Activated naive CD4-positive, alpha-beta T cell treated with Interleukin-2 at 50 U/mL for 16 hours (primary cell): Measurements from ENCODE around the gene GET3.
A peak's percentile ranks its signal among the peaks of the same experiment; 100 is the strongest.

Experiments
- DNase-seq: peaks from one replicate; pipeline ENCODE4 v3.0.0-alpha.2; 2020

Gene GET3

DNA sequence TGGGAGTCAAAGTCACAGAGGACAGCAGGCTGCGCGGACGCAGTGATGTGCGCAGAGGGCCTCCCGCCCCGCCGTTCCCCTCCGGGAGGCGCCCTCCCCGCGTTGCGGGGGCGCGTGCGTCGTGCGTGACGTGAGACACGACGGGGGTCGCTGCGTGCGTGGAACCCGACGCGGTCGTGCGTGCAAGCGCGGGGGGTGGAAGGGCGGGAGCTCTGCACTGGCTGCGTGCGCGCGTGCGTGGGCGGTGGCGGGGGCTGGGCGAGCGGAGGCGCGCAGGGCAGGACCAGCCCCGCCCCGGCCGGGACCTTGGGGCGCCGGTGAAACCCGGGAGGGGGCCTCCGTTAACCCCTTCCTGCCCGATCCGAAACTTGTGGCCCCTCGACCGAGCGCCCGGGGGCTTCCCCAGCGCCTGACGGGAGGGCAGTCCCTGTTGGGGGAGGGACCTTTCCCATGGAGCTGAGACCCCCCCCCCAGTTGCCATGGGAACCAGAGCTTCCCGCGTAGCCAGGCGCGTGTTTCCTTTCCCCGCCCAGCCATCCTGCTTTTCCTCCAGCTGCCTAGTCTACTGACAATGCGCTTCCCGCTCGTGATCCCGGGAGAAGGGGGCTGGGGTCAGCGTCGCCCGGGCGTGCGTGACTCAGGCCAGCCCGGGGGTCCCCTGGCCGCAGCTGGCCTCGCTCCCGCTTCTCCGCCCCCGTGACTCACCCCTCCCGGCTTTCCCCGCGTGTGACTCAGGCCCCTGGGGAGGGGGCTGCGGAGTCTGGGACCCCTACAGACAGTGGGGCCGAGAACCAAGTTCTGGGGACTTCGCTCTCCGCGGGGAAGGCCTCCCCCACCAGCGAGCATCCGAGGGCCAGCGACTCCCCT, 45.4 kb downstream of the GET3 start:
- DNase-seq, result peak; percentile 88

DNA sequence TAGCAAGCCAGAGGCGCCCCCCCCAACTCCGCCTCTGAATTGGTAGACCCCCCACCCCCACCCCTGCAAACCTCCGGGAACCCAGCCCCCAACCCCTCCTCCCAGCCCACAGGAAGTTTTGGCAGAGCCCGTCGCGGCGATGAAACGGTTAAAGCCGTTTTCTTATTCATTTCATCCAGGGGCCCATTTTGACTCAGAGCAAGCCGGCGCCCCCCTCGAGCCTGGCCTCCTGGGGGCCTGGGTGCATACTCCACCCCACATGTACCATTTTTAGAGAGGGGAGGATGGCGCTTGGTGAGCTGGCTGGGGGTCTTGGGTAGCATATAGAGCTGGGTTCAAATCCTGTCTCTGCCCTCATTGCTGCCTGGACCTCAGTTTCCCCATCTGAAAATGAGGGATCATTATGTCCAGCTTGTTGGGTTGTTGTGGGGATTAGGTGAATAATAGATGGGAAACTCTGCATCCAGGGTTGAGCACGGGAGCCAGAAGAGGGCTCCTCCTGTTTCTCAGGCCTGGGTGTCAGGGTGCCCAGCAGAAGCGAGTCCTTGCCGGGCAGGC, 46.1 kb downstream of the GET3 start:
- DNase-seq, result peak; percentile 64

DNA sequence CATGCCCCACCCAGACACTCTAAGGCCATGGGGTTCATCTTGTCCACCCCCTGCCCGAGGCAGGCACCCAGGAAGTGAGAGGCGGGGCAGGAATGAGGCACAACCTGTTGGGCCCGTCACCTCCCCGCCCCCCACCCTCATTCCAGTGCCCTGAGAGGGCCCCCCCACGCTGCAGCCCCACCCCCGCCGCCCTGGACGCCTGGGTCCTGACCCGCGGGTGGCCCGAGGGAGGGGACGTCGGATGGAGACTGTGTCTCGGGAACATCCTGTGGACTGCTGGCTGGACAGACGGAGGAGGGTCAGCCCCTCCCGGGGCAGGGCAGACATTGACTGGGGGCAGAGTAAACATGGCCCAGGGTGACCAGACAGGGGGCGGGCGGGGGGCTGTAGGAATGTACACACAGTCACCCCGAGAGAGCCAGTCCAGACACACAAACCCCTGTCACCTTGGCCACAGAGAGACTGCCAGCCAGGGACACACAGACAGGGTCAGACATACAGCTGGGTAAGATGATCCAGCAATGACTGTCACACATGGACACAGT, 46.6 kb downstream of the GET3 start:
- peak; percentile 22 for DNase-seq

DNA sequence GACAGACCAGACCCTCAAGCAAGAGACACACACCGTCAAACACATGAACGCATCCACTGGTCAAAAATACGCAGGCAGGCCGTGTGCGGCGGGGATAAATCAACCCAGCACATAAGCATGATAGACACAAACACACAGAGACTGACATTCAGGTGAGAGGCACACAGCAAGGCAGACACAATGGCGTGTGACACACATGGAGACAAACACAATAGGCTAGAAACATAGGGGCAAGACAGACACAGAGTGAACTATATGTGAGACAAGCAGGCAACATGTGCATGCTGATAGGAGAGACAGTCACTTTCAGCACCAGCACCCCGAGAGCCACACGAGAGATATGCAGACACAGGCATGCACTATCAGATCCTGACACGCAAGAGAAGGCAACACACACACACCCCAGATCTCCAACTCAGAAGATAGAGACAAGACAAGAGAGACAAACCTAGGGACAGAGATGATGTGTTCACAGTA, 47.1 kb downstream of the GET3 start:
- DNase-seq, result no peak

DNA sequence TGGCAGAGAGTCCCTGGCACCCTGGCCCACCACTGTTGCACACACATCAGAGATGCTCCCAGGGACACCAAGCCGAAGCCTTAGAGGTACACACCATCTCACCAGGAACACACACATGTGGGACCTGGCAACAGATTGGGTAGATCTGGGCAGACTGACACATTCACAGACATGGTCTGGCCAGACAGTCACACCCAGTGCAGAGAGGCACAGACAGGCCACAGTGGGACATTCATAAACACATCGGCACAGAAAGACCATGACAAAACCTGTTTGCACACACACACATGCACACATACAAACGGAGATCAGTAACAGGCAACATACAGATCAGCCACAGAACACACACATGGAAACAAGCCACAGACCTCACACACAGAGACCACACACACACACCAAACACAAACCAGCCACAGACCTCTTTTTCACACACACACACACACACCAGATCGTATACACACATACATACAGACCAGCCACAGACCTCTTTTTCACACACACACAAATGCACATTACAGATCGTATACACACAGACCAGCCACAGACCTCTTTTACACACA, 47.7 kb downstream of the GET3 start:
- DNase-seq, result peak; percentile 30

DNA sequence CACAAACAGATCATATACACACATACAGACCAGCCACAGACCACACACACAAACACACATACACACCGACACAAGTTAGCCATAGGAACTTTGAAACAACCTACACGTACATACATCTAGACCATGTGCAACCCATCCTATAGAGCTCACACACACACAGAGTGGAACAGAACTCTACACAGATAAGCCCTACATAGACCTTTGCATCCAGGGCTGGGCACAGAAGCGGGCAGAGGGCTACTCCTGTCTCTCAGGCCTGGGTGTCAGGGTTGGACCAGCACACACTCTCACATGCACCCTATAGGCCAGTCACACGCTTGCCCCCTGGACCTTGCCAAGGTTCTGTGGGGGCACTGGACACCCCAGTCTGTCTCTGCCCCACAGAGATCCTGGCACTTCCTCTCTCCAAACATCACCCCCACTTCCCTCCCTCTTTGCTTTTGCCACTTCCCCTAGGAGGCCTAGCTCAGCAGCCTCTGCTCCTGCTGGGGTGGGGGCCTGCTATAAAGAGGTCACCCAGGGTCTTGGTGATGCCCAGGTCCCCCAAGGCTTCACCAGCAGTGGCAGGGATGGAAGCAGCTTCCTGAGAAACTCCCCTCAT, 48.2 kb downstream of the GET3 start:
- DNase-seq, result peak; percentile 15

DNA sequence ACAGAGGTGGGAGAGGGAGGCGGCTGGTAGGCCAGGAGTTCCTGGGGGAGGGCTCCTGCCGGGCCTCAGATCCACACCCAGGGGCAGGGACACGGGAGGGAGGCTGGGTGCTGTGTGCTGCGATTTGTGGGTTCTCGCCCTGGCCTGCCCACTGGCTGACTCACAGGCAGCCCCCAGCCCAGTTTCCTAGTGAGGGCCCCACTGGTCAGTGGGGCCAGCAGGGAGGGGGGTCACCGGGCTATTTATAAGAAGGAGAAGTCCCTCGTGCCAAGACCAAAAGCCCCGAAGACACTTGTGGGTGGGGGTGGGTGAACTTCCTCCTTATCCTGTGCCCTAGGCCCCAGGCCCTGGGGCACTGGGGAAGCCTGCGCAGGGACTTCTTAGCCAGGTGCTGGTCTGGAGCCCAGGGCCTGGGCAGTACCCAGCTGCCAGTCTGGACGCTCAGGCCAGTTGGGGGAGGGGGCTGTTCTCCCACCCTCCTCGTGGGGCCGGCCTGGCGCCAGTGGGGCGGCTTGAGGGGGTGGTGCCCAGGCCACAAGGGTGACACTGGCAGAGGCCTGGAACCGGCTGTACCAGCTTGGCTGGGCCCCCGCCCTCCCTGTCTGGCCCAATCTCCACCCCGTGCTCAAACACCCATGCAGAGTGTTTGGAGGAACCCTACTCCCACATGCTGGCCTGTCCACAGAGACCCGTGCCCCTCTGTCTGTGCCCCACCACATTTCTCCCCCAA, 49.0 kb downstream of the GET3 start:
- no peak for DNase-seq

DNA sequence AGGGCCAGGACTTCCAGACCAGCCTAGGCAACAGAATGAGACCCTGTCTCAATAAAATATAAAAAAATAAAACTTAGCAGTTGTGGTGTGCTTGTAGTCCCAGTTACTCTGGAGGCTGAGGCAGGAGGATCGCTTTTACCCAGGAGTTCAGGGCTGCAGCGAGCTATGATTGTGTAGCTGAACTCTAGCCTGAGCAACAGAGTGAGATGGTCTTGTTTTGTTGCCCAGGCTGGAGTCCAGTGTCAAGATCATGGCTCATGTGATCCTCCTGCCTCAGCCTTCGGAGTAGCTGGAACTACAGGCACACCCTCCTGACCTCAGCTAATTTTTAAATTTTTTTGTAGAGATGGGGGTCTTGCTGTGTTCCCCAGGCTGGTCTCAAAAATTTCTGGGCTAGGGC, 49.7 kb downstream of the GET3 start:
- DNase-seq, result no peak

DNA sequence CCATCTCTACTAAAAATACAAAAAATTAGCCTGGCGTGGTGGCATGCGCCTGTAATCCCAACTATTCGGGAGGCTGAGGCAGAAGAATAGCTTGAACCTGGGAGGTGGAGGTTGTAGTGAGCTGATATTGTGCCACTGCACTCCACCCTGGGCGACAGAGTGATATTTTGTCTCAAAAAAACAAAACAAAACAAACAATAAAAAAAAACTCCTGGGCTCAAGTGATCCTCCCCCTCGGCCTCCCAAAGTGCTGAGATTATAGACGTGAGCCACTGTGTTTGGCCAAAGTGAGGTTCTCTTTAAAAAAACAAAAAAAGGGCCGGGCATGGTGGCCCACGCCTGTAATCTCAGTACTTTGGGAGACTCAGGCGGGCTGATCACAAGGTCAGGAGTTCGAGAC, 50.2 kb downstream of the GET3 start:
- DNase-seq, result no peak

DNA sequence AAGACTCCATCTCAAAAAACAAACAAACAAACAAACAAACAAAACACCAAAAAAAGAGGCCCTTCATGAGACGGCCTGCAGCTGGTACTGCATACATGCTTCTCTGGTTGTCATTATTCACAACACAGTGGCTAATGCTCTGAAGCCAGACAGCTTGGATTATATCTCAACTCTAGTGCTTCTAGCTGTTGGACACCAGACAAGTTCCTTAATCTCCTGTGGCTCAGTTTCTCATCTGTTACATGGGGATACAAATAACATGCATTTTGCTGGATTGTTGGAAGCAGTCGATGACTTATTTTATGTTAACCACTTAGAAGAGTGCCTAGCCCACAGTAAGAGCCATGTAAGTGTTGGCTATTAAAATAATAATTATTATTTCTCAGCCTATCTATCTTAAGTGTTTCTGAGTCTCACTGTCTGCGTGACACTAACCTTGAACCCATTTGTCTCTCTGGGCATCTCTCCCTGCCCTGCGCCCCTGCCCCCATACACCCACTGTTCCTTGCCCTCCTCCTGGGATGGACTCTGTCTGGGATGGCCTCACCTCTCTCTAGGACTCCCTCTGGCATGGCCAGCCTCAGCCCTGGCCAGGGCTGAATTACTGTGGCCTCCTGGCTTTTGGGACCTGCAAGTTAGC, 50.9 kb downstream of the GET3 start:
- no peak for DNase-seq

DNA sequence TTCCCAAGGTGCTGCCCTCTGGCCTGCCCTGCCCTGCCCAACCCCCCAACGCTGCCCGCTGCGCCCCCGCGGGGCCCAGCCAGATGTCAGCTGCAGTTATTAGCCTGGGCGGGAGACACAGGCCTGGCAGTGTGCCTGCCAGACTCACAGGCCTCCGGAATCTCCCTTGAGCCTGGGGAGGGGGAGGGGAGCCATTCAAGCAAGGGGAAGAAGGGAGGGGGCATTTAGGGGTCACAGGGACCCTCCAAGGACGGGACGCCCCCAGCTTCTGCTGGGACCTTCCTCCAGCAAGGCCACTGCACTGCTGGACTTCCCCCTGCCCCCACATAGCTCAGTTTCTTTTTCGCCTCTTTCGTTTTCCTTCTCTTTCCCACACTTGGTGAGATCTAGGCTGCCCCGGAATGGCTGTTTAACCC, 51.4 kb downstream of the GET3 start:
- peak; percentile 61 for DNase-seq

DNA sequence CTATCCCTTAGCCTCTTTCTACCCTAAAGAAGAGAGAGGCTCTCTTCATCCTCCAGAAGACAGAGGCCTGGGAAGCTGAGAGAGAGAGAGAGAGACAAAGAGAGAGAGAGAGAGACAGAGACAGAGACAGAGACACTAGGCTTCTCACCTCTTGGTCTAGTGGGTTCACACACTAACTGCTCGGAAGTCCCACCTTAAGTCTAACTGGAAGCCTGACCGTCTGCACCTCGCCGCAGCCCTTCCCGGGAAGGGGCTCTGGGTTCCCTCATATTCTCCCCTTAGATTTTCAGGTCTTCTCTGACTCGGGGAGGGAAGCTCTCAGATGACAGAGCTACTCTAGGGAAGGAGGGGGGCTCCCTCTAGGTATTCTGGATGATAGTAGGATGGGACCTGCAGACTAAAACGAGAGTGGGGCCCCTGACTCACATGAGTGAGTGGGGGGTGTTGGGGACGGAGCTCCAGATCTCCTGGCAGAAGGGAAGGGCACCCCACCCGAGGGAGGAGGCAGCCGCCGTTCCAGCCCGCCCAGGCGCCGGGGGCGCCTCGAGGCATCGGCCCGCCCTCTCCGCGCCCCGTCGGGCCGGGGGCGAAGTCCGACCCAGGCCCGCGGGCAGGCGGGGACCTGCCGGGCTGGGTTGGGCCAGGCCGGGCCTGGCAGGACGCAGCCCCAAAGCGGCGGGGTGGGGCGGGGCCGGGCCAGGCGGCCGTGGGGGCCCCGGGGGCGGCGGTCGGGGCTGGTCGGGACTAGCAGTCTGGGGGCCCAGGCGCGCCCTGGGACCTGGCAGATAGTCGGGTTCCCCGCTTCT, 52.0 kb downstream of the GET3 start:
- DNase-seq, result peak; percentile 56

DNA sequence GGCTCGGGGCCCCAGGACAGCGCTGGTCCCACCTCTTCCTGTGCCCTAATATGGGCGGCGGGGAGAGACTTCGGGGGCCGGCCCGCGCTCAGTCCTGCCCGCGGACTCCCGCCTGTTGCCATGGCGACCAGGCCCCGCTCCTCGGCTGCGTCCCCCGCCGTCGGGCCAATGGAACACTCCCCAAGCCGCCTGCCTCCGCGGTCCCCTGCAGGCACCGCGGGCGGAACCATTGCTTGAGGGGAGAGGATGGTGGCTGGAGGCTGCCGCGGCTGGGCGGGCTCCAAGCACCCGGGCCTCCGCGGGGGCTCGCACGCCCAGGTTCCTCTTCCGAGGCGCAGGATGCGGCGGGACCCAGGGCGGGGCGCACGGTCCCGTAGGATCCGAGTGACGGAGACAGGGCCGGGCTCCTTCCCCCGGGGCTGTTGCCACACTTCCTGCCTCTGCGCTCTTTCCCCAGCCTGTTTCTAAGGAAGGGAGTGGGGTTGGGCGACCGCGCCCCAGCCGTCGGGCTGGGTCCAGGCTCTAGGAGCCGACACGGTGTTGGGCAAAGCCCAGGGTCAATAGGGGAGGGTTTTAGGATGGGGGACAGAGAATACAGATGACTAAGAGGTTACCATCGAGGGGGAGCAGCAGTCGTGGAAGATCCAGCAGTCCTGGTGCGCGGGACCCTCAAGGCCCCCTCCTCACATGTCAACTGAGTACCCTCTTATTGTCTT, 52.8 kb downstream of the GET3 start:
- peak; percentile 92 for DNase-seq

DNA sequence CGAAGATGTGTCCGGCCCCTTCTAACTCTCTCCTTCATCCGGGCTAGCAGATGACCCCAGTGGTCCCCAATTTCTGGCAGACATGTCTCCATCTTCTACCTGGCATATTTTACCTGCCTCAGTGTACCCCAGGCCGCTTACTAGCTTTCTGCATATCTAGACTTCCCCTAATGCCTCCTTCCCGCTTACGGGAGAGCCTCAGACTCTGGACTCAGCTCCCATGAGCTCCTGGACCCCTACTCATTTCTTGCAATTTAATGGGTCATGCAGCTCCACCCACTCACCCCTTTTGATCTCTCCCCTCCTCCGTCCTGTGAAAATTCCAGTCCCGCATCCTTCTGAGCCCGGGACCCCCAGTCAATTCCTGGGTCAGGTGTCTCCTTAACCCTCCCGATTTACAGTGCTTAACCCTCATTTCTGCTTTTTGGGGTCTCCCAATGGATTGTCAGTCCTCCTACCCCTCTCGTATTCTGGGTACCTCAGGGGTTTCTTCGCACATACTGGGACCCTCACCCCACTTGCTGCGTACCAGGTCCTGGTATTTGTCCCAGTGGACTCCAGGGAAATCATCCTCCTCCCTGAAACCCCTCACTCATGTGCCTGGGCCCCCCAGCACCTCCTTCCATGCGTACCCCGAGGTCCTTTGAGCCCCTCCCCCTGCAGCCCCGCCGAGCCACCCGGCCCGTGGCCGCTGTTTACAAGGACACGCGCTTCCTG, 53.5 kb downstream of the GET3 start:
- peak; percentile 15 for DNase-seq

DNA sequence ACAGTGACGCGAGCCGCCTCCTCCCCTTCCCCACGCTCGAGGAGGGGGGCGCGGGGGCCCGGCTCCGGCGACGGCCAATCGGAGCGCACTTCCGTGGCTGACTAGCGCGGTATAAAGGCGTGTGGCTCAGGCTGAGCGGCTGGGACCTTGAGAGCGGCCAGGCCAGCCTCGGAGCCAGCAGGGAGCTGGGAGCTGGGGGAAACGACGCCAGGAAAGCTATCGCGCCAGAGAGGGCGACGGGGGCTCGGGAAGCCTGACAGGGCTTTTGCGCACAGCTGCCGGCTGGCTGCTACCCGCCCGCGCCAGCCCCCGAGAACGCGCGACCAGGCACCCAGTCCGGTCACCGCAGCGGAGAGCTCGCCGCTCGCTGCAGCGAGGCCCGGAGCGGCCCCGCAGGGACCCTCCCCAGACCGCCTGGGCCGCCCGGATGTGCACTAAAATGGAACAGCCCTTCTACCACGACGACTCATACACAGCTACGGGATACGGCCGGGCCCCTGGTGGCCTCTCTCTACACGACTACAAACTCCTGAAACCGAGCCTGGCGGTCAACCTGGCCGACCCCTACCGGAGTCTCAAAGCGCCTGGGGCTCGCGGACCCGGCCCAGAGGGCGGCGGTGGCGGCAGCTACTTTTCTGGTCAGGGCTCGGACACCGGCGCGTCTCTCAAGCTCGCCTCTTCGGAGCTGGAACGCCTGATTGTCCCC, 54.2 kb downstream of the GET3 start, which contains the start of gene JUNB:
Gene JUNB (plus strand): TSS at position 142 of the 706 bp plus-strand sequence. CDS start 286 bp downstream, at position 428.
- peak; percentile 95 for DNase-seq

DNA sequence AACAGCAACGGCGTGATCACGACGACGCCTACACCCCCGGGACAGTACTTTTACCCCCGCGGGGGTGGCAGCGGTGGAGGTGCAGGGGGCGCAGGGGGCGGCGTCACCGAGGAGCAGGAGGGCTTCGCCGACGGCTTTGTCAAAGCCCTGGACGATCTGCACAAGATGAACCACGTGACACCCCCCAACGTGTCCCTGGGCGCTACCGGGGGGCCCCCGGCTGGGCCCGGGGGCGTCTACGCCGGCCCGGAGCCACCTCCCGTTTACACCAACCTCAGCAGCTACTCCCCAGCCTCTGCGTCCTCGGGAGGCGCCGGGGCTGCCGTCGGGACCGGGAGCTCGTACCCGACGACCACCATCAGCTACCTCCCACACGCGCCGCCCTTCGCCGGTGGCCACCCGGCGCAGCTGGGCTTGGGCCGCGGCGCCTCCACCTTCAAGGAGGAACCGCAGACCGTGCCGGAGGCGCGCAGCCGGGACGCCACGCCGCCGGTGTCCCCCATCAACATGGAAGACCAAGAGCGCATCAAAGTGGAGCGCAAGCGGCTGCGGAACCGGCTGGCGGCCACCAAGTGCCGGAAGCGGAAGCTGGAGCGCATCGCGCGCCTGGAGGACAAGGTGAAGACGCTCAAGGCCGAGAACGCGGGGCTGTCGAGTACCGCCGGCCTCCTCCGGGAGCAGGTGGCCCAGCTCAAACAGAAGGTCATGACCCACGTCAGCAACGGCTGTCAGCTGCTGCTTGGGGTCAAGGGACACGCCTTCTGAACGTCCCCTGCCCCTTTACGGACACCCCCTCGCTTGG, 55.0 kb downstream of the GET3 start:
- DNase-seq, result peak; percentile 79

DNA sequence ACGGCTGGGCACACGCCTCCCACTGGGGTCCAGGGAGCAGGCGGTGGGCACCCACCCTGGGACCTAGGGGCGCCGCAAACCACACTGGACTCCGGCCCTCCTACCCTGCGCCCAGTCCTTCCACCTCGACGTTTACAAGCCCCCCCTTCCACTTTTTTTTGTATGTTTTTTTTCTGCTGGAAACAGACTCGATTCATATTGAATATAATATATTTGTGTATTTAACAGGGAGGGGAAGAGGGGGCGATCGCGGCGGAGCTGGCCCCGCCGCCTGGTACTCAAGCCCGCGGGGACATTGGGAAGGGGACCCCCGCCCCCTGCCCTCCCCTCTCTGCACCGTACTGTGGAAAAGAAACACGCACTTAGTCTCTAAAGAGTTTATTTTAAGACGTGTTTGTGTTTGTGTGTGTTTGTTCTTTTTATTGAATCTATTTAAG, 55.6 kb downstream of the GET3 start:
- DNase-seq, result peak; percentile 12
